HFFc6 (cell line): ENCODE data around the gene DHFR. TPM values are rescaled to one million over a fixed set of nuclear protein-coding genes. Genes with fewer than 3 reads are reported as not detected.

ENCODE experiments used
- DNase-seq: peaks from one replicate; pipeline ENCODE4 v3.0.0-alpha.2; 2018
- H3K27ac Mint-ChIP-seq: 2 replicates; pipeline ENCODE4 v1.8.0; 2020; ENCODE audit warnings: mild to moderate bottlenecking, mixed read lengths
- H3K27me3 Mint-ChIP-seq: 2 replicates; pipeline ENCODE4 v1.8.0; 2021; ENCODE audit warnings: mild to moderate bottlenecking, moderate library complexity, mixed read lengths; ENCODE audit not compliant: insufficient read depth
- H3K36me3 Mint-ChIP-seq: 2 replicates; pipeline ENCODE4 v1.8.0; 2021; ENCODE audit warnings: low read depth, mixed read lengths
- H3K4me1 Mint-ChIP-seq: 2 replicates; pipeline ENCODE4 v1.8.0; 2020; ENCODE audit warnings: low read depth, mixed read lengths
- H3K4me3 Mint-ChIP-seq: 2 replicates; pipeline ENCODE4 v1.8.0; 2020; ENCODE audit warnings: mild to moderate bottlenecking, moderate library complexity, mixed read lengths
- H3K9me3 Mint-ChIP-seq: 2 replicates; pipeline ENCODE4 v1.8.0; 2020; ENCODE audit warnings: mild to moderate bottlenecking, mixed read lengths
- total RNA-seq, 6 experiments: library from RNA; stranded (reverse); fragmentation: NEBNext Ultra II Directional; extraction: Animal tissue kit (Norgen Biotek cat#: 25700); gene quantifications; 2 replicates in 1 of 6; 3 replicates in 5 of 6; pipeline ENCODE4 v1.2.3, GENCODE V29; 2021
- TF ChIP-seq, protein P1 (sequence below): fragments of 200-600 bp; sonication (generic); IDR thresholded peaks from 2 replicates; pipeline ENCODE4 v1.5.0; 2021; ENCODE audit warnings: antibody characterized with exemption, mild to moderate bottlenecking

The DHFR gene
- total RNA-seq, 6 experiments from 2014 or later, result 22.8 to 45.3 (median 38.6) TPM

GRCh38 chr5:80577707-80578106, 77.1 kb downstream of the DHFR start:
- H3K27me3 Mint-ChIP-seq, result peaks cover 22% of the 10 kb centered on the region
- TF ChIP-seq, protein P1, sequence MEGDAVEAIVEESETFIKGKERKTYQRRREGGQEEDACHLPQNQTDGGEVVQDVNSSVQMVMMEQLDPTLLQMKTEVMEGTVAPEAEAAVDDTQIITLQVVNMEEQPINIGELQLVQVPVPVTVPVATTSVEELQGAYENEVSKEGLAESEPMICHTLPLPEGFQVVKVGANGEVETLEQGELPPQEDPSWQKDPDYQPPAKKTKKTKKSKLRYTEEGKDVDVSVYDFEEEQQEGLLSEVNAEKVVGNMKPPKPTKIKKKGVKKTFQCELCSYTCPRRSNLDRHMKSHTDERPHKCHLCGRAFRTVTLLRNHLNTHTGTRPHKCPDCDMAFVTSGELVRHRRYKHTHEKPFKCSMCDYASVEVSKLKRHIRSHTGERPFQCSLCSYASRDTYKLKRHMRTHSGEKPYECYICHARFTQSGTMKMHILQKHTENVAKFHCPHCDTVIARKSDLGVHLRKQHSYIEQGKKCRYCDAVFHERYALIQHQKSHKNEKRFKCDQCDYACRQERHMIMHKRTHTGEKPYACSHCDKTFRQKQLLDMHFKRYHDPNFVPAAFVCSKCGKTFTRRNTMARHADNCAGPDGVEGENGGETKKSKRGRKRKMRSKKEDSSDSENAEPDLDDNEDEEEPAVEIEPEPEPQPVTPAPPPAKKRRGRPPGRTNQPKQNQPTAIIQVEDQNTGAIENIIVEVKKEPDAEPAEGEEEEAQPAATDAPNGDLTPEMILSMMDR, result no peak
- H3K36me3 Mint-ChIP-seq, result no peaks in the 10 kb centered on the region
- H3K9me3 Mint-ChIP-seq, result no peaks in the 10 kb centered on the region
- no peak for DNase-seq
- no peaks in the 10 kb centered on the region; the same call in 1 of the 2 replicates for H3K4me1 Mint-ChIP-seq
- no peak overlapping the region for H3K27ac Mint-ChIP-seq
- no peak overlapping the region for H3K4me3 Mint-ChIP-seq

DNA sequence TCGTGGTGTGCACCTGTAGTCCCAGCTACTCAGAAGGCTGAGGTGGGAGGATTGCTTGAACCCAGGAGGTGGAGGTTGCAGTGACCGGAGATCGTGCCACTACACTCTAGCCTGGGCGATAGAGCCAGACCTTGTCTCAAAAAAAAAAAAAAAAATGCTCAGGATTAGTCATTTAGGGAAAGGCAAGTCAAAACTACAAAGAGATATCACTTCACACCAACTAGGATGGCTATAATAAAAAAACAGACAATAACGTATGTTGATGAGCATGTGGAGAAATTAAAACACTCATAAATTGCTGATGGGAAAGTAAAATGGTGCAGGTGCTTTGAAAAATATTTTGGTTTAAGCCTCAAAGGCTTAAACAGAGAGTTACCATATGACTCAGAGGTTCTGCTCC, 78.4 kb downstream of the DHFR start:
- Mint-ChIP-seq H3K27ac (no peak overlapping the region), H3K36me3 (no peaks in the 10 kb centered on the region), H3K4me1 (peaks cover 3% of the 10 kb centered on the region; the same call in 1 of the 2 replicates), H3K4me3 (no peak overlapping the region), H3K27me3 (peaks cover 27% of the 10 kb centered on the region), H3K9me3 (no peaks in the 10 kb centered on the region)
- TF ChIP-seq, protein P1, result no peak
- DNase-seq, result no peak

Other genes with a start within 250 kb of the DHFR start
- 10 to 100 TPM; 25.9 to 31.2 (median 28.8) TPM for gene ZFYVE16, start 246.9 kb downstream of the DHFR start, total RNA-seq
- 1 to 10 TPM; 2.0 to 2.7 (median 2.5) TPM for gene FAM151B, start 166.9 kb downstream of the DHFR start, total RNA-seq
- not detected for gene ANKRD34B, start 84.7 kb downstream of the DHFR start, total RNA-seq
- gene MSH3, start 331 bp downstream of the DHFR start, total RNA-seq, result 10 to 100 TPM; 13.6 to 14.9 (median 14.3) TPM